H1 (cell line): ENCODE results near the gene SNRNP40. TPM values are rescaled to one million over a fixed set of nuclear protein-coding genes. Genes with fewer than 3 reads are reported as not detected.

ENCODE experiments used
- CTCF ChIA-PET: fragments of 300-600 bp; sonication (Branson Sonifier 250); formaldehyde crosslinking; loops from one replicate; lab custom pipeline; 2021; ENCODE audit not compliant: partially characterized antibody; lab: Charles Lee
- POLR2A ChIA-PET: fragments of 300-600 bp; sonication (Branson Sonifier 250); formaldehyde crosslinking; loops from one replicate; lab custom pipeline; 2021; ENCODE audit warnings: inconsistent platforms; ENCODE audit not compliant: partially characterized antibody; lab: Charles Lee
- DNase-seq, 2 experiments: peaks; one replicate each; pipeline versions ENCODE4 v3.0.0 to v3.0.0-alpha.2; 2010 to 2022; ENCODE audit warnings: low spot score in 2 of 2, low read depth in 1 of 2, mixed read lengths in 1 of 2
- FAIRE-seq: peaks from 2 replicates; lab custom pipeline; 2011; peaks lifted over from hg19 to GRCh38; lab: Jason Lieb, UNC
- H2AFZ ChIP-seq: 2 replicates; pipeline ENCODE4 v1.8.1; 2012; ENCODE audit warnings: low read length, inconsistent platforms
- H2AK5ac ChIP-seq: 2 replicates; pipeline ENCODE4 v1.6.1; 2013; ENCODE audit warnings: low read depth, low read length
- H2BK120ac ChIP-seq: replicated peaks from 2 replicates; pipeline ENCODE3; 2013; ENCODE audit warnings: low read depth, low read length, inconsistent platforms
- H2BK12ac ChIP-seq: 2 replicates; pipeline ENCODE4 v1.6.1; 2013; ENCODE audit warnings: low read depth, low read length
- H2BK15ac ChIP-seq: 2 replicates; pipeline ENCODE4 v1.6.1; 2013; ENCODE audit warnings: low read length
- H2BK20ac ChIP-seq: 2 replicates; pipeline ENCODE4 v1.6.1; 2013; ENCODE audit warnings: low read length
- H2BK5ac ChIP-seq: 2 replicates; pipeline ENCODE4 v1.6.1; 2013; ENCODE audit warnings: low read depth, low read length
- H3K14ac ChIP-seq: 2 replicates; pipeline ENCODE4 v1.6.1; 2013; ENCODE audit warnings: inconsistent platforms; ENCODE audit not compliant: insufficient read length
- H3K18ac ChIP-seq: 2 replicates; pipeline ENCODE4 v1.6.1; 2013; ENCODE audit warnings: low read length; ENCODE audit errors: extremely low read depth
- H3K23ac ChIP-seq: 2 replicates; pipeline ENCODE4 v1.6.1; 2013; ENCODE audit warnings: inconsistent platforms; ENCODE audit not compliant: insufficient read length
- H3K23me2 ChIP-seq: 2 replicates; pipeline ENCODE4 v1.6.1; 2013; ENCODE audit warnings: low read depth, low read length
- H3K27ac ChIP-seq: 2 replicates; pipeline ENCODE4 v1.6.1; 2011; ENCODE audit warnings: low read depth, low read length, inconsistent platforms
- H3K27me3 ChIP-seq, 4 experiments: replicated peaks in 1 of 4; 1 replicate in 1 of 4; 2 replicates in 3 of 4; pipeline versions ENCODE4 v1.6.1 to v1.8.1; 2011 to 2013; ENCODE audit warnings: low read length in 3 of 4, mild to moderate bottlenecking in 3 of 4, inconsistent platforms in 2 of 4, mixed read lengths in 2 of 4, moderate library complexity in 1 of 4; ENCODE audit not compliant: control insufficient read depth in 3 of 4, insufficient read depth in 3 of 4; ENCODE audit errors: extremely low read depth in 1 of 4
- H3K36me3 ChIP-seq, 4 experiments: 2 replicates each; pipeline versions ENCODE4 v1.6.1 to v1.8.1; 2011 to 2013; ENCODE audit warnings: mild to moderate bottlenecking in 4 of 4, low read length in 3 of 4, moderate library complexity in 2 of 4, control low read depth in 1 of 4, inconsistent platforms in 1 of 4; ENCODE audit not compliant: insufficient read depth in 4 of 4, control insufficient read depth in 2 of 4
- H3K4ac ChIP-seq: replicated peaks from 2 replicates; pipeline ENCODE3; 2013; ENCODE audit warnings: low read length, low read depth, mixed read lengths, inconsistent platforms; ENCODE audit not compliant: insufficient read length
- H3K4me1 ChIP-seq, 4 experiments: replicated peaks in 1 of 4; 1 replicate in 1 of 4; 2 replicates in 3 of 4; pipeline versions ENCODE4 v1.6.1 to v1.8.1; 2011 to 2013; ENCODE audit warnings: low read length in 3 of 4, inconsistent platforms in 2 of 4, mixed read lengths in 1 of 4; ENCODE audit not compliant: insufficient read depth in 4 of 4, control insufficient read depth in 3 of 4
- H3K4me2 ChIP-seq, 2 experiments: 2 replicates each; pipeline versions ENCODE4 v1.6.1 to v1.8.1; 2011 to 2013; ENCODE audit warnings: low read depth in 2 of 2, low read length in 2 of 2, control low read depth in 1 of 2, inconsistent platforms in 1 of 2, mild to moderate bottlenecking in 1 of 2; ENCODE audit not compliant: insufficient read depth in 1 of 2
- H3K4me3 ChIP-seq, 4 experiments: fragments of 200-600, 300-600 bp in 1 of 4; sonication (generic), shearing (Covaris generic), sonication (Bioruptor Twin) in 1 of 4; 2 replicates each; pipeline versions ENCODE4 v1.5.1 to v1.8.1; 2011 to 2016; ENCODE audit warnings: low read length in 4 of 4, low read depth in 3 of 4, control low read depth in 2 of 4, inconsistent platforms in 2 of 4, mild to moderate bottlenecking in 2 of 4, mixed read lengths in 1 of 4, moderate library complexity in 1 of 4; ENCODE audit not compliant: insufficient read depth in 2 of 4; ENCODE audit errors: extremely low read depth in 1 of 4
- H3K56ac ChIP-seq: replicated peaks from 2 replicates; pipeline ENCODE3; 2013; ENCODE audit warnings: low read depth, mild to moderate bottlenecking, mixed read lengths, low read length, inconsistent platforms; ENCODE audit not compliant: insufficient read length
- H3K79me1 ChIP-seq: 2 replicates; pipeline ENCODE4 v1.6.1; 2013; ENCODE audit warnings: low read depth, low read length, control low read depth
- H3K79me2 ChIP-seq, 2 experiments: 2 replicates each; pipeline versions ENCODE4 v1.6.1 to v1.8.1; 2012 to 2013; ENCODE audit warnings: low read length in 2 of 2, mild to moderate bottlenecking in 2 of 2, inconsistent platforms in 1 of 2; ENCODE audit not compliant: insufficient read depth in 2 of 2, control insufficient read depth in 1 of 2
- H3K9ac ChIP-seq, 4 experiments: replicated peaks in 1 of 4; 1 replicate in 1 of 4; 2 replicates in 3 of 4; pipeline versions ENCODE4 v1.6.1 to v1.8.1; 2011 to 2013; ENCODE audit warnings: low read depth in 3 of 4, low read length in 3 of 4, control low read depth in 2 of 4, mild to moderate bottlenecking in 2 of 4, moderate library complexity in 2 of 4, inconsistent platforms in 1 of 4; ENCODE audit errors: extremely low read depth in 1 of 4
- H3K9me3 ChIP-seq, 2 experiments: 2 replicates each; pipeline versions ENCODE4 v1.6.1 to v1.8.1; 2012 to 2013; ENCODE audit warnings: mild to moderate bottlenecking in 2 of 2, moderate library complexity in 2 of 2, control low read depth in 1 of 2, inconsistent platforms in 1 of 2, low read depth in 1 of 2, low read length in 1 of 2, mixed read lengths in 1 of 2; ENCODE audit not compliant: insufficient read depth in 2 of 2
- H4K20me1 ChIP-seq, 2 experiments: replicated peaks in 1 of 2; 2 replicates each; pipeline versions ENCODE3 to v1.8.1; 2011 to 2013; ENCODE audit warnings: inconsistent platforms in 2 of 2, low read length in 2 of 2, mild to moderate bottlenecking in 1 of 2; ENCODE audit not compliant: insufficient read depth in 2 of 2, control insufficient read depth in 1 of 2
- H4K5ac ChIP-seq: 2 replicates; pipeline ENCODE4 v1.6.1; 2013; ENCODE audit warnings: low read length, low read depth, mixed read lengths, inconsistent platforms; ENCODE audit not compliant: insufficient read length
- H4K8ac ChIP-seq: 2 replicates; pipeline ENCODE4 v1.8.0; 2013; ENCODE audit warnings: mild to moderate bottlenecking, moderate library complexity, low read length, inconsistent platforms; ENCODE audit not compliant: insufficient read depth; ENCODE audit errors: extremely low read depth
- H4K91ac ChIP-seq: replicated peaks from 2 replicates; pipeline ENCODE3; 2013; ENCODE audit warnings: low read length, mixed read lengths, inconsistent platforms; ENCODE audit not compliant: insufficient read length
- ATF2 ChIP-seq: IDR thresholded peaks from 2 replicates; pipeline ENCODE4 v1.6.1; 2012; ENCODE audit warnings: low read length, inconsistent platforms
- CREB1 ChIP-seq: IDR thresholded peaks from 2 replicates; pipeline ENCODE4 v1.6.1; 2012; ENCODE audit warnings: inconsistent platforms
- KDM5A ChIP-seq: fragments of 200-600 bp; IDR thresholded peaks from 2 replicates; pipeline ENCODE4 v1.7.1; 2012; ENCODE audit warnings: mild to moderate bottlenecking, low read length, inconsistent platforms, mixed read lengths
- NRF1 ChIP-seq: IDR thresholded peaks from 2 replicates; pipeline ENCODE4 v1.6.1; 2011; ENCODE audit warnings: mild to moderate bottlenecking, low read depth, low read length, improper control_type of control experiment
- POU5F1 ChIP-seq: IDR thresholded peaks from 2 replicates; pipeline ENCODE4 v1.6.1; 2011; ENCODE audit warnings: low read depth, mild to moderate bottlenecking, low read length, moderate library complexity
- RAD21 ChIP-seq, 2 experiments: IDR thresholded peaks in 1 of 2; conservative IDR thresholded peaks in 1 of 2; 2 replicates each; pipeline ENCODE4 v1.6.1; 2011; ENCODE audit warnings: low read depth in 2 of 2, low read length in 2 of 2, improper control_type of control experiment in 1 of 2, inconsistent platforms in 1 of 2, mild to moderate bottlenecking in 1 of 2, moderate library complexity in 1 of 2
- SAP30 ChIP-seq: fragments of 300-600 bp; sonication (generic); IDR thresholded peaks from 2 replicates; pipeline ENCODE4 v1.7.1; 2012; ENCODE audit warnings: low read length, moderate library complexity, mild to moderate bottlenecking, inconsistent platforms; ENCODE audit not compliant: insufficient read depth, insufficient replicate concordance
- SIX5 ChIP-seq: IDR thresholded peaks from 2 replicates; pipeline ENCODE4 v1.6.1; 2011; ENCODE audit warnings: mild to moderate bottlenecking, low read depth, low read length
- WGBS, 2 experiments: shearing (Covaris generic) in 1 of 2; methylation state at CpG; one replicate each; pipeline versions ENCODE4 v1.1.6 to v1.1.7; 2013 to 2015; ENCODE audit warnings: low lambda C conversion rate in 2 of 2, mixed read lengths in 2 of 2, inconsistent platforms in 1 of 2, low coverage in 1 of 2, missing lambda C conversion rate in 1 of 2; ENCODE audit not compliant: insufficient replicate concordance in 2 of 2, insufficient coverage in 1 of 2, insufficient read length in 1 of 2; ENCODE audit errors: extremely low coverage in 1 of 2, missing lambda C conversion rate in 1 of 2; 5-methylcytosine and 5-hydroxymethylcytosine counted together
- polyA plus RNA-seq, 7 experiments: library from polyadenylated mRNA; depleted of rRNA in 3 of 7; stranded (reverse) in 5 of 7; unstranded in 2 of 7; fragments of >200 nt in 5 of 7; fragments of 200-250 nt in 2 of 7; gene quantifications; 1 replicate in 5 of 7; 2 replicates in 1 of 7; 4 replicates in 1 of 7; pipeline versions ENCODE4 v1.2.1 to v1.2.3, GENCODE V29; 2011 to 2013; ENCODE audit warnings: missing spikeins in 2 of 7, mixed read lengths in 2 of 7
- total RNA-seq: library from RNA; stranded (reverse); fragmentation: NEBNext Ultra II Directional; extraction: Animal tissue kit (Norgen Biotek cat#: 25700); gene quantifications from 2 replicates; pipeline ENCODE4 v1.2.1, GENCODE V29; 2021
- TF ChIP-seq, protein P1 (sequence below): IDR thresholded peaks from 2 replicates; pipeline ENCODE4 v1.6.1; 2011; ENCODE audit warnings: low read length, improper control_type of control experiment

Gene SNRNP40
- total and polyA plus RNA-seq, 2 of the 8 experiments (the other 6 are each of a cell fraction or from before 2014, with no cell fraction given) = 97.4 to 113 TPM

- H3K4me2 ChIP-seq = no peak overlapping the region
- no peak overlapping the region for H2BK15ac ChIP-seq
- no peak overlapping the region for H2BK120ac ChIP-seq
- H4K8ac ChIP-seq = no peak overlapping the region
- ChIA-PET CTCF (interaction anchor here (1.3 kb wide), 1 partner anchor 18 kb away, joined by 3 read pairs; no protein-coding TSS in a partner anchor), POLR2A (interaction anchor here (1.7 kb wide), 1 partner anchor 14 kb away, joined by 4 read pairs; the partner anchor contains the start of genes SNRNP40 and ZCCHC17)
- H3K36me3 ChIP-seq = peaks cover 6 to 24% (median 21%) of the 10 kb centered on the region in 4 experiments
- no peak overlapping the region for H2BK12ac ChIP-seq
- no peak overlapping the region for H2BK20ac ChIP-seq
- no peak overlapping the region for H3K27ac ChIP-seq
- H3K27me3 ChIP-seq = no peaks in the 10 kb centered on the region
- DNase-seq (no peak), FAIRE-seq (no peak)
- H3K14ac ChIP-seq = no peak overlapping the region
- H2AK5ac ChIP-seq = no peak overlapping the region
- H2BK5ac ChIP-seq = no peak overlapping the region
- no peak overlapping the region for H4K91ac ChIP-seq
- H3K56ac ChIP-seq = no peak overlapping the region
- no peak overlapping the region for H3K18ac ChIP-seq
- no peak overlapping the region for H4K5ac ChIP-seq
- H3K9ac ChIP-seq = no peak overlapping the region
- no peaks in the 10 kb centered on the region for H4K20me1 ChIP-seq
- peaks cover 0 to 16% of the 10 kb centered on the region in 2 experiments; a peak in 2 of 4 replicates for H3K79me2 ChIP-seq
- no peak overlapping the region for H2AFZ ChIP-seq
- no peak overlapping the region for H3K4ac ChIP-seq
- H3K23ac ChIP-seq = no peak overlapping the region
- no peak overlapping the region for H3K4me3 ChIP-seq
- H3K4me1 ChIP-seq = no peaks in the 10 kb centered on the region
- no peaks in the 10 kb centered on the region for H3K79me1 ChIP-seq
- H3K23me2 ChIP-seq = no peaks in the 10 kb centered on the region
- no peaks in the 10 kb centered on the region for H3K9me3 ChIP-seq
- 90% methylated on average over 4 of the region's 4 CpGs; no CpG with 5 or more reads in 1 of the 2 experiments for WGBS, 2 experiments
- TF ChIP-seq SAP30 (no peak), RAD21 (IDR thresholded peaks at IDR 0.05 in 1 of 2, conservative IDR thresholded peaks at IDR 0.05 in 1 of 2; ENCODE audit: low read depth in 2 of 2, low read length in 2 of 2) (no peak), POU5F1 (no peak), KDM5A (no peak), ATF2 (no peak), SIX5 (no peak), NRF1 (no peak), CREB1 (no peak)
- TF ChIP-seq, protein P1, sequence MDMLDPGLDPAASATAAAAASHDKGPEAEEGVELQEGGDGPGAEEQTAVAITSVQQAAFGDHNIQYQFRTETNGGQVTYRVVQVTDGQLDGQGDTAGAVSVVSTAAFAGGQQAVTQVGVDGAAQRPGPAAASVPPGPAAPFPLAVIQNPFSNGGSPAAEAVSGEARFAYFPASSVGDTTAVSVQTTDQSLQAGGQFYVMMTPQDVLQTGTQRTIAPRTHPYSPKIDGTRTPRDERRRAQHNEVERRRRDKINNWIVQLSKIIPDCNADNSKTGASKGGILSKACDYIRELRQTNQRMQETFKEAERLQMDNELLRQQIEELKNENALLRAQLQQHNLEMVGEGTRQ = no peak
These were observed 13.6 kb upstream of the SNRNP40 start for GRCh38 chr1:31310198-31310597.
